Anterior cingulate cortex (tissue), 58 donors: ENCODE results near the gene GNPTG.

ENCODE experiments used
- DNase-seq, 58 donors: peaks; one replicate each; lab custom pipeline; 2025; lab: John Stamatoyannopoulos, UW

GNPTG gene

GRCh38 chr16:1381612-1382406, 30.1 kb downstream of the GNPTG start:
- DNase-seq: peak in 1 of 58 donors; percentile 19

GRCh38 chr16:1383556-1383955, 31.8 kb downstream of the GNPTG start:
- DNase-seq: no peak

GRCh38 chr16:1385232-1385631, 33.5 kb downstream of the GNPTG start:
- DNase-seq: no peak

GRCh38 chr16:1387331-1387730, 35.6 kb downstream of the GNPTG start:
- DNase-seq: no peak

- no peak for DNase-seq
Observed at GRCh38 chr16:1389762-1390161, 38.0 kb downstream of the GNPTG start.

GRCh38 chr16:1390239-1390779, 38.6 kb downstream of the GNPTG start:
- no peak for DNase-seq

GRCh38 chr16:1392826-1393225, 41.1 kb downstream of the GNPTG start:
- no peak for DNase-seq

- DNase-seq: no peak
Observed at GRCh38 chr16:1393613-1394176, 42.0 kb downstream of the GNPTG start.

- DNase-seq: no peak
Observed at GRCh38 chr16:1394367-1394951, 42.7 kb downstream of the GNPTG start.

GRCh38 chr16:1395444-1396031, 43.8 kb downstream of the GNPTG start:
- no peak for DNase-seq

GRCh38 chr16:1397779-1398178, 46.0 kb downstream of the GNPTG start:
- DNase-seq: no peak

GRCh38 chr16:1398351-1398750, 46.6 kb downstream of the GNPTG start:
- no peak for DNase-seq

GRCh38 chr16:1398826-1399581, 47.3 kb downstream of the GNPTG start:
- no peak for DNase-seq

GRCh38 chr16:1401061-1401757, 49.5 kb downstream of the GNPTG start:
- DNase-seq: no peak

GRCh38 chr16:1401758-1402154, 50.0 kb downstream of the GNPTG start:
- DNase-seq: no peak

- no peak for DNase-seq
Observed at GRCh38 chr16:1403036-1403435, 51.3 kb downstream of the GNPTG start.

- DNase-seq: no peak
Observed at GRCh38 chr16:1403733-1404132, 52.0 kb downstream of the GNPTG start.

GRCh38 chr16:1407753-1408152, 56.0 kb downstream of the GNPTG start:
- peak in 7 of 58 donors; percentile 17 to 45 (median 35) for DNase-seq

GRCh38 chr16:1408171-1408837, 56.6 kb downstream of the GNPTG start:
- peak; percentile 55 to 99 (median 92) for DNase-seq
